ENCODE measurements around the gene MBNL1.
A peak's percentile ranks its signal among the peaks of the same experiment; 100 is the strongest.

The MBNL1 gene

DNA sequence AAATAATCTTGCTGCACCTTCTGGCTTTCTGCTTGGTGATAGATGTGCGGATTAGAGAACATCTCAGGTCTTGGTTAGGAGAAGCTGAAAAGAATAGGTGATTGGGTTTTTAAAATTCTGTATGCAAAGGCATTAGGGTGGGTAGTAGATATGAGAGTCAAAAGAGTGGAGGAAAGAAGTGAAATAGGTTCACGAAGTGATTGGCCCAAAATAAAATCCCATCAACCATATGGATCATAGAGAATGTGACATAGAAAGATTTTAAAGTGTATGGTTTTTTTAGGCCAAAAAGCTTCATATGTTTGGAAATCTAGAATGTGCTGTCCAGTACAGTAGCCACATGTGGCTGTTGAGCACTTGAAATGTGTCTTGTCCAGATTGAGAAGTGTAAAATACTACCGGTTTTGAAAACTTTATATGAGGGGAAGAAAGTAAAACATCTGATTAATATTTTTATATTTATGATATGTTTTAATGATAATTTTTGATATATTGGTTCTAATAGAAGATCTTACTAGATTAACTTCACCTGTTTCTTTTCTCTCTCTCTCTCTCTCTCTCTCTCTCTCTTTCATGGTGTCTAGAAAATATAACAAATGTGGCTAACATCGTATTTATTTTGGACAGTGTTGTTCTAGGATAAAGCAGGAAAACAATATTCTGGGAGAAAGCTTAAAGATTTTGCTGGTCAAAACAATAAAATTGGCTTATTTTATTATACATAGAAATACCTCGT, 2.9 kb downstream of the MBNL1 start:
- Histone ChIP-seq H3K36me3 (no peaks in the 10 kb centered on the region), H3K4me2 (peak overlapping the region; percentile 89), H3K27me3 (no peaks in the 10 kb centered on the region), H3K27ac (peak overlapping the region; percentile 97; the same call in 1 of the 2 replicates), H3K9ac (peak overlapping the region; percentile 93), H3K4me3 (peak overlapping the region; percentile 96), H4K20me1 (peaks cover 63% of the 10 kb centered on the region), H3K4me1 (peaks cover 27% of the 10 kb centered on the region), H3K9me3 (no peaks in the 10 kb centered on the region)
- no peak for TF ChIP-seq Cebpa-rat (IDR thresholded peaks at IDR 0.05)

DNA sequence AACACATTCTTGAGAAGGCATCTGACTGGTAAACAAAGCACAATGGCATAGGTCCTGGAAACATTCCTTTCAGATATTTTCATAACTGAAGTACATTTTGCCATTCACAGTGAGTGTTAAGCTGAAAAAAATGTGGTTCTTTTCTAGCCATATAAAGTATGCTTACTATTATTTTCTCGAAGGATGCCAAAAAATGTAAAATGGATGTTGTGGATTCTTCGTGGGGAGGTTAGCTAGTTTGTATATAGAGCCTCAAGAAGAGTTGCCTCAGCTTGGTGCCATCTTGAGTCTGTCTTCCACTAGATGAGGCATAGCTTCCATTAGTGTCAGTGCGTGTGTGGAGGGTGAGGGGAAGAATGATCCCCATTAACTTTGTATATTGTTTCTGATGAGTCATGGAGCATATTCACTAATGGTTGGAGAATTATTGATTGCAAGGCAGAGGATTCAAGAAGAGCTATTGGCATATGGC, 4.1 kb downstream of the MBNL1 start:
- Histone ChIP-seq H3K4me2 (peak overlapping the region; percentile 89), H3K27me3 (no peaks in the 10 kb centered on the region), H3K27ac (no peak overlapping the region), H3K36me3 (no peaks in the 10 kb centered on the region), H3K4me1 (peaks cover 18% of the 10 kb centered on the region), H3K9me3 (no peaks in the 10 kb centered on the region), H4K20me1 (peaks cover 71% of the 10 kb centered on the region), H3K4me3 (no peak overlapping the region), H3K9ac (no peak overlapping the region)
- TF ChIP-seq Cebpa-rat (IDR thresholded peaks at IDR 0.05): no peak

DNA sequence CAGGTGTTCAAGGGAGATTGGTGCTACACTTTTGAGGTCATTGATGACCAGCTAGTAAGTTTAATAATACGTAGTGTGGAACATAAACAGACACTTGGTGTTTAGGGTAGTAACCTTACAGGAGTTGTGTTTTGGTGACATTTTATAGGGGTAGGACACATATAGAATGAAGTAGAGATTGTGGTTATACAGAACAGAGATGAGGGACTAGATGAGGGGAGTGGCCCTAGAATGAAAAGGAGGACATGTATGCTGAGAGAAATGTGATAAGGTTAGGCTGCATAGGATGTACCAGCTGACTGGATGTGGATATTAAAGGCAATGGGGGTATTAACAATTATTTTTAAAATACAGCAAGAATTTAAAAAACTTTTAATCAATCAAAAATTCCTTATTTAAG, 8.0 kb downstream of the MBNL1 start:
- H3K9ac ChIP-seq: no peak overlapping the region
- no peak overlapping the region for H3K4me3 ChIP-seq
- H3K9me3 ChIP-seq: no peaks in the 10 kb centered on the region
- peaks cover 41% of the 10 kb centered on the region for H3K4me1 ChIP-seq
- H3K4me2 ChIP-seq: peak overlapping the region; percentile 15; the same call in 1 of the 2 replicates
- TF ChIP-seq Cebpa-rat (IDR thresholded peaks at IDR 0.05): no peak
- peaks cover 84% of the 10 kb centered on the region for H4K20me1 ChIP-seq
- no peaks in the 10 kb centered on the region for H3K27me3 ChIP-seq
- no peaks in the 10 kb centered on the region for H3K36me3 ChIP-seq
- no peak overlapping the region for H3K27ac ChIP-seq

DNA sequence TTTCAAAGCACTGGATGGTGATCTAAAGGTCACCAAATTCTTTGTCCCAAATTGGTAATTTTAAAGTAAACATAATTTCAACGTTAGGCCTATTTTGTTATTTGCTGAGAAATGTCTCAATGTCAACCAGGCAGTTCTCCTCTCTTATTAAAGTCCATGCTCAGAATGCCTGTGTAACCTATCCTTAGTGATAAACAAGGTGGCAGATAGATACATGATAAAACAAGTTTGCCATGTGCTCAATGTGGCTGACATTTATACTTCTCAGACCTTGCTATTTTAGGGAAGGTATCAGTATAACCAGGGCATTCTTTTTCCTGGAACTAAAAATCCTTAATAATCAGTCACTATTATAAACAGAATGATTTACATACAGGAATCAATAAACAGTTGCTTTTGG, 8.5 kb downstream of the MBNL1 start:
- peaks cover 40% of the 10 kb centered on the region for H3K4me1 ChIP-seq
- no peak overlapping the region for H3K9ac ChIP-seq
- H4K20me1 ChIP-seq: peaks cover 87% of the 10 kb centered on the region
- no peaks in the 10 kb centered on the region for H3K36me3 ChIP-seq
- H3K4me3 ChIP-seq: no peak overlapping the region
- TF ChIP-seq Cebpa-rat (IDR thresholded peaks at IDR 0.05): no peak
- H3K27me3 ChIP-seq: no peaks in the 10 kb centered on the region
- H3K4me2 ChIP-seq: no peak overlapping the region
- H3K27ac ChIP-seq: no peak overlapping the region
- H3K9me3 ChIP-seq: no peaks in the 10 kb centered on the region

DNA sequence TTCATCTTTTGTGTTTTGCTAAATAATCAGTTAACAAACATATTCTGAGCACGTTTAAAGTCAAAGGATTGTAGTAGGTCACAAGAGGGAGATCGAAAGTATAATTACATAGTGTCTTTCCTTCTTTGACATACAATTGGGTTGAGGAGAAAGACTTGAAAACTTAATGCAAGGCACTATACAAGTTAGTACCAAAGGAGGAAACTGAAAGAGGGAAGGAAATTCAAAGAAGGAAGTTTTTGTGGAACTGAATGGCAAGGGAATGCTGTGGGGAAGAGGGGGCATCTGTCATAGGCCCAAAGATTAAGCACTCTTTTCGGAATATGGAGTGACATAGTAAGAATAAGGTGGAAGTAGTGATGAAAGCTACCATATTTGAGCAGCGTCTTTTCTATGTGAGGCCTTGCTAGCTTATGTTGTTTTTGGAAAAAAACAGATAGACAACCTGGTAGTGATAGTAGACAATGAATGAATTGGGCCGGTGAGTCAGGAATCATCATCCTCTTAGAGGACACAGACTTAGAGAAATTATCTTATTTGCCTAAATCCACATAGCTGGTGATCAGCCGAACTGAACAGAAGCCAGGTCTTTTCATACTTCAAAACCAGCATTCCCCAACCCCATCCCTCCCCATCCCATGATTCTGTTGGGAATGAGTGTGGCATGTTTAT, 10.2 kb downstream of the MBNL1 start:
- peaks cover 56% of the 10 kb centered on the region for H3K4me1 ChIP-seq
- H3K9me3 ChIP-seq: no peaks in the 10 kb centered on the region
- H3K9ac ChIP-seq: no peak overlapping the region
- TF ChIP-seq Cebpa-rat (IDR thresholded peaks at IDR 0.05): no peak
- H3K36me3 ChIP-seq: no peaks in the 10 kb centered on the region
- peaks cover 96% of the 10 kb centered on the region for H4K20me1 ChIP-seq
- peak overlapping the region; percentile 54 for H3K4me2 ChIP-seq
- no peaks in the 10 kb centered on the region for H3K27me3 ChIP-seq
- no peak overlapping the region for H3K27ac ChIP-seq
- H3K4me3 ChIP-seq: no peak overlapping the region

DNA sequence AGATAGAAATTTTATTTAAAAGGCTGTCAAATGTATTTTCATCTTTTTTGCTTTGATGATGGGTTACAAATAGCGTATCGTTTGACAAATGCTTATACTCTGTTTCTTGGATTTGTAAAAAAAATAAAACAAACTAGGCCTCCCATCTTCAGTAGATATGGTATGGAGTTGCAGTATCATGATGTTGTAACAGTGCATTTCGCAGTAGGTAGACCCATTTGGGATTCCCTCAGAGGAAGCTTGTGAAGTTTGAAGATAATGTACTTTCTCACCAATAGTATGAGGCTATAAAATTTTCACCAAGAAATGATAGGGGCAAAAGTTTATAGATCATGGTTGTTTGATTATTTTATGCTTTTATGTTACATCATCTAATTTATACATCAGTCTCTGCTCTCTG, 10.8 kb downstream of the MBNL1 start:
- no peak overlapping the region for H3K4me3 ChIP-seq
- H3K4me2 ChIP-seq: peak overlapping the region; percentile 54; the same call in 1 of the 2 replicates
- no peak for TF ChIP-seq Cebpa-rat (IDR thresholded peaks at IDR 0.05)
- H3K9ac ChIP-seq: no peak overlapping the region
- H3K9me3 ChIP-seq: no peaks in the 10 kb centered on the region
- no peaks in the 10 kb centered on the region for H3K36me3 ChIP-seq
- no peak overlapping the region for H3K27ac ChIP-seq
- H4K20me1 ChIP-seq: peaks cover 97% of the 10 kb centered on the region
- H3K27me3 ChIP-seq: no peaks in the 10 kb centered on the region
- peaks cover 56% of the 10 kb centered on the region for H3K4me1 ChIP-seq

DNA sequence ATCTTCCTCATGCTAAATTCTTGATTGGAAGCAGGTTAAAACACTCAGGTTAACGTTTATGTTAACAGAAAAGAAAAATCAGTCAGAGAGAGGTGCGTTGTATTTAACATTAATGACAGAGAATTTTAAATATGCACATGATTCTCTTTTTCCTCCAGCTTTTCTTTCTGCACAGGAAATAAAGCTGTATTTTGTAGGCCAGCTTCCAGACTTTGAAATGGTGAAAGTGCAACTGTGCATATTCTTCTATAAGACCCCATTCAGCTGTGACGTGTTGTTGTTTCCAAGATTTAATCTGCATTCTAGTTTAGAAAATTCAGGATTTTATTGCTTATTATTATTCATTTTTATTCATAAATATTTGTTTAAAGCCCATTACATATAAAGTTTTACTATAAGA, 11.8 kb downstream of the MBNL1 start:
- Histone ChIP-seq H3K27me3 (no peaks in the 10 kb centered on the region), H4K20me1 (peaks cover 97% of the 10 kb centered on the region), H3K36me3 (no peaks in the 10 kb centered on the region), H3K4me2 (peak overlapping the region; percentile 54), H3K4me1 (peaks cover 56% of the 10 kb centered on the region), H3K27ac (no peak overlapping the region), H3K9me3 (no peaks in the 10 kb centered on the region), H3K9ac (no peak overlapping the region), H3K4me3 (no peak overlapping the region)
- TF ChIP-seq Cebpa-rat (IDR thresholded peaks at IDR 0.05): no peak

DNA sequence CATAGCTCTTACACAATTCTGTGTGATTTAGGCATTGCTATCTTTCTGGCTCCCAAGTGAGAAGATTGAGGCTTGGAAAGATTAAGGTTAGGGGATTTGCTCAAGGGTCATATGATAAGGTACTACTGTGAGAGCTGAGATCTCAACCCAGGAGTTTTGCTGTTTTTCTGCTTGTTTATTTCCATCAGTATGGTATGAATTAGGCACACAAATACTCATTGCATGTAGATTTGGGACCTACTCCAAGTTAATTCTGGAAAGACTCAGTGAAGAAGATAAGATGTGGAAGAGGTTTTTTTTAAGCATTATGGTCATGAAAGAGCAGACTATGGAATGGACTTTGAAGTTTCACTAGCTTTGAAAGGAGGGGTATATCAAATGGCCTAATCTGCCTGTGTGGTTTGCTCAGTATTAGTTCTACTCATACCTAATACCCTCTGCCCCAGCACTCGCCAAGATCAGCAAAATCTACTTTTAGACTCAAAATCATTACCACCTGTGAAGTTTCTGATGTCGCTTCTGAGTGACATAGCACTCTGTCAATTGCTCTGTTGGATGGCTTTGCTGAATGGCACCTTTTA, 12.5 kb downstream of the MBNL1 start:
- no peak overlapping the region for H3K9ac ChIP-seq
- peaks cover 56% of the 10 kb centered on the region for H3K4me1 ChIP-seq
- H3K4me2 ChIP-seq: 0 out of 2 replicates have a peak overlapping the region, but pooled peaks have one; percentile 1
- no peaks in the 10 kb centered on the region for H3K9me3 ChIP-seq
- TF ChIP-seq Cebpa-rat (IDR thresholded peaks at IDR 0.05): no peak
- no peak overlapping the region for H3K4me3 ChIP-seq
- no peaks in the 10 kb centered on the region for H3K27me3 ChIP-seq
- no peaks in the 10 kb centered on the region for H3K36me3 ChIP-seq
- H4K20me1 ChIP-seq: peaks cover 95% of the 10 kb centered on the region
- no peak overlapping the region for H3K27ac ChIP-seq

DNA sequence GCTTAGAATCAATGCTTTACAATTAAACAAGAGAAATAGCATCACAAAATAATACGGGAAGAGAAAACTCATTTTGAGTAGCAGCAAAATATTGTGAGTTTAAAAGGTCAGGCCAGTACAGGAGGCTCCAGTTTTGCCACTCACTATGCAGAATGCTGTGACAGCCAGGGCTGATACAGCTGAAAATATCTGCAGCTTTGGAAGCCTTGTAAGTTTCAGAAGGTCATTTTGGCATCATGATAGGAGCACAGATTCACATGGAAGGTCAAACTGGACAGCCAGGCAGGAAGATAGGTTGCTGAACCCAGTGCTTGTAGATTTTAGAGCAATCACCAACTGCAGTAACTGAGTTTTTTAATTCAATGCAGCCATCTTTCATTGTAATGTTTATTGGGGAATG, 14.1 kb downstream of the MBNL1 start:
- Histone ChIP-seq H3K4me2 (peak overlapping the region; percentile 55), H3K27me3 (no peaks in the 10 kb centered on the region), H3K9me3 (no peaks in the 10 kb centered on the region), H3K27ac (peak overlapping the region; percentile 20; the same call in 1 of the 2 replicates), H3K4me1 (peaks cover 64% of the 10 kb centered on the region), H3K4me3 (no peak overlapping the region), H3K36me3 (no peaks in the 10 kb centered on the region), H4K20me1 (peaks cover 95% of the 10 kb centered on the region), H3K9ac (0 out of 2 replicates have a peak overlapping the region, but pooled peaks have one; percentile 17)
- no peak for TF ChIP-seq Cebpa-rat (IDR thresholded peaks at IDR 0.05)
